ENCODE results near the gene WNK2.

The WNK2 gene

GRCh38 chr9:93267091-93267541 lies 83.2 kb downstream of the WNK2 start:
- DNase-seq (ENCODE audit: low read depth) = no peak

- DNase-seq (ENCODE audit: low read depth) = no peak
Observed at GRCh38 chr9:93267681-93268505, 84.0 kb downstream of the WNK2 start.

DNA sequence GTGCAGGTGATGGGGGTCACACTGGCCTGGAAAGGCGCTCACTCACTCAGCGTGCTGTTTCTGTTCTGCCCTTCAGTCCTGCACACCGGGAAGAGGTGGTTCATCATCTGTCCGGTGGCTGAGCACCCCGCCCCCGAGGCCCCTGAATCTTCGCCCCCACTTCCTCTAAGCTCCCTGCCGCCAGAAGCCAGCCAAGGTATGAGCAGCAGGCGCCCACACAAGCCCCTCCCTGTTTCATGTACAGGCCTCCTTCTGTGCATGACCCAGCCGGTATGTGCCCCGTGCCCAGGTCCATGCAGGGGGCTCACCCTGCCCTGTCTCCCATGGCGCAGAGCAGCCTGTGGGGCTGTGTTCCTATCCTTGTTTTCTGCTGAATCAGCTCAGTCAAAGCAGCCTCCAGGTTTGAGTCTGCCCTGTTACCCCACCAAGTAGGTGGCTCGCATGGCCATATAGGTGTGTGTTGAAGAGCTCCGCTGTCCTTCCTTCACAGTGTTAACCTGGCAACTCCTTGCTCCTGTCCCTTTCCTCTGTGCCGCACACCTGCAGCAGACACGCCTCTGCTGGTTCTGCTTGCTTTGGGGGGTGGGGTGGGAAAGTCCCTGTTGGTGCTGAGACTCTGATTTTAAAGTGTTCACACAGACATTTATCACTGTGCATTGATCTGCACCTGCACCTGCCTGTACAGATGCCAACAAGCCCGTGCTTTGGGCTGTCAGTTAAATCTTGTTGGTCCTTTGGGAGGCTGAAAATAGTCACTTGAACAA lies 84.8 kb downstream of the WNK2 start:
- DNase-seq (ENCODE audit: low read depth) = no peak

- no peak for DNase-seq (ENCODE audit: low read depth)
Observed at GRCh38 chr9:93270976-93271375, 87.0 kb downstream of the WNK2 start.

DNA sequence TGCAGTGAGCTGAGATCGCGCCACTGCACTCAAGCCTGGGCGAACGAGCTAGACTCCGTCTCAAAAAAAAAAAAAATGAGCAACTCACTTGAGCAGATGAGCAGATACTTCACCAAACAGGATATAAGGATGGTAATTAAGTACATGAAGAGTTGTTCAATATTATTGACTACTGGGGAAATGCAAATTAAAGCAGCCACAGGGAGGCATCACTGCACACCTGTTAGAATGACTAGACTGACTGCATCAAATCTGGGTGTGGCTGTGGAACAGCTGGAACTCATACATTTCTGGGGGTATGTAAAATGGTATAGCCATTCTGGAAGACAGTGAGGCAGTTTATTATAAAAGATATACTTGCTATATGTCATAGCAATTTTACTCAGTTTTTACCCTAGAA lies 93.0 kb downstream of the WNK2 start:
- DNase-seq (ENCODE audit: low read depth) = no peak

GRCh38 chr9:93278144-93278543 lies 94.2 kb downstream of the WNK2 start:
- DNase-seq (ENCODE audit: low read depth) = no peak

DNA sequence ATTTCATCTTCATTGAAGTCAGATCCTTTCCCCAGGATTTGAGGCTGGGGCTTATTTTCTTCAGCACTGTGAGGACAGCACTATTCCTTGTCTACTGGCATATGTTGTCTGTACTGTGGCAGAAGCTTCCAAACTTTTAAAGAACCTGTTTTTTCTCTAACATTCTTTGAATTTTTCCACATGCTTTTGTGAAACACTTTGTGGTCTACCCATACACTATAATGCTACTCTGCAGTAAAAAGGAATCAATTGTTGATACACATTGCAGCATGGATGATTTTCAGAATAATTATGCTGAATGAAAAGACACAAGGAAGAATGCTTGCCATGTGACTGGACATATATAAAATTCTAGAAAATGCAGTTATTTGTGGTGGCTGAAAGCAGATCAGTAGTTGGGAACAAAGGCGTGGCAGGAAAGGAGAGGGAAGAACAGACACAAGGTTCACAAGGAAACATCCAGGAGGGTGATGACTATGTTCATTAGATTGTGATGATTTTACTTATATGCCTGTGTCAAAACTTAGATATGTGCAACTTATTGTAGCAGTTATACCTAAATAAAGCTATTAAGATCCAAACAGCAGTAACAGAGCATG lies 96.8 kb downstream of the WNK2 start:
- no peak for DNase-seq (ENCODE audit: low read depth)

DNA sequence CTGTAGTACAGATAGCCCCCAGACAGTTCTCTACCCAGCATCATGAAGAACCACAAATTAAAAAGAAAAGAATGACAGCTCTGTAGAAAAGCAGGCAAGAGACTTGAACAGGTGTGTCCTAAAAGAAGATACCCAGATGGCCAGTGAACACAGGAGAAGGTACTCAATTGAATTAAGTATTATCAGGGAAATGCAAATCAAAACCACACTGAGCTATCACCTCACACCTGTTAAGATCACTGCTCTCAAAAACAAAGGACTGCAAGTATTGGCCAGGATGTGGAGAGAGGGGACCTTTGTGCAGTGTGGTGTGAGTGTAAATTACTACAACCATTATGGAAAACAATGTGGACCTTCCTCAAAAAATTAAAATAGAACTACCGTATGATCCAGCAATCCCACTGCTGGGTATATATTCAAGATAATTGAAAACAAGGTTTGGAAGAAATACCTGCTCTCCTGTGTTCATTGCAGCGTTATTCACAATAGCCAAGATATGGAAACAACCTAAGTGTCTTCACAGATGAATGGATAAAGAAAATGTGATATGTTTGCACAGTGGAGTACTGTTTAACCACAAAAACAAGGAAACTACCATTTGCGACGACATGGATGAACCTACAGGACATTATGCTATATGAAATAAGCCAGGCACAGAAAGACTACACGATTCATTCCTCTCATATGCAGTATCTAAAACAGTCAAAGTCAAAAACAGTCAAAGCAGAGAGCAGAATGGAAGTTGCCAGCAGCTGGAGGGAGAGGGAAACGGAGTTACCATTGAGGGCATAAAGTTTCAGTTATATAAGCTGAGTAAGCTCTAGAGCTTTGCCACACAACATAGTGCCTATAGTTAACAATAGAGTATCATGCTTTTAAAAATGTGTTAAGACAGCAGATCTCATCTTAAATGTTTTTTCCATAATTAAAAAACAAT lies 102.6 kb downstream of the WNK2 start:
- DNase-seq (ENCODE audit: low read depth) = no peak

GRCh38 chr9:93287189-93287552 lies 103.2 kb downstream of the WNK2 start:
- DNase-seq (ENCODE audit: low read depth) = no peak

DNA sequence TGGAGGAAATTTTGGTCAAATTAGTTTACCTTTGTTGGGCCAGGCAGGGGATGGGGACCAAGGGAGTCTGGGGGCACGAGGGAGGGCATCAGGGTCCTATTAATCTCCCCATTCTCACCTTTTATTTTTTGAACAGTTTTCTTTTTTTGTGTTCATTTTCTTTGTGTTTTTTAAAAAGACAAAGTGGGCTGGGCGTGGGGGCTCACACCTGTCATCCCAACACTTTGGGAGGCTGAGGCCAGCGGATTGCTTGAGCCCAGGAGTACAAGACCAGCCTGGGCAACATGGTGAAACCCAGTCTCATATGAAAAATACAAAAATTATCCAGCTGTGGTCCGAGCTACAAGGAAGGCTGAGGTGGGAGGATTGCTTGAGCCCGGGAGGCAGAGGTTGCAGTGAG lies 103.7 kb downstream of the WNK2 start:
- no peak for DNase-seq (ENCODE audit: low read depth)

GRCh38 chr9:93288341-93288740 lies 104.4 kb downstream of the WNK2 start:
- no peak for DNase-seq (ENCODE audit: low read depth)

GRCh38 chr9:93288891-93289883 lies 105.2 kb downstream of the WNK2 start:
- no peak for DNase-seq (ENCODE audit: low read depth)

GRCh38 chr9:93290495-93291434 lies 106.8 kb downstream of the WNK2 start:
- DNase-seq (ENCODE audit: low read depth) = no peak

DNA sequence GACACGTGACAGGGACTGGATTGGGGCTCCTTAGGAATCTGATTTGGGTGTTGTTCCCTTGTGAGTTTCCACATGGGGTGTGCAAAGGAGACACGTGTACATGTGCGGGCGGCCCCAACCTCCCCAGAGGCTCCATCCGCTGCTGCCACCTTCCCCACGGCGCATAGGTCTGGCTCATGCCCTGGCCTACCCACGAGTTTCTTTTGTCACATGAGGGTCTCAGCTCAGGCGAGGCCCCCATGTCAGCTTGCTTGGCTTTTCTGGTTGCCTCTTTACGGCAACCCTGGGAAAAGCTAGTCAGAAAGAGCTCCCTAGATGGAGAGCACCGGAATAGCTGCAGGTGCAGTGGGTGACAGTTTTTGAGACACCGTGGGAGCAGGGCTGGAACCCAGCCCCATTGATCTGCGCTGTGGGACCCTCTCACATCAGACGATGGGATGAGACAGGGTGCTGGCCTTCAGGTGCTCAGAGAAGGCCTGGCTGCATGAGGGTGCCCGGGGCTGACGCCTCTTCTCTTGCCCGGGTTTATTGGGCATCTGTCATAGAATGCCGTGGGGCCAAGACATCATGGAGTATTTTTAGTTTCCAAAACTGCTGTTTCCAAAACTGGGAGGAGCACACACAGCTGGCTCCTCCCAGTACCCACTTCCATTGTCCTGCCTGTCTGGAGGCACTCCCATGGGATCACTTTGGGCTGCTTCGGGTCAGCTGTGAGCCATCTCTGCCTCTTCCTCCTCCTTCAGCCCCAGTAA lies 107.8 kb downstream of the WNK2 start:
- DNase-seq (ENCODE audit: low read depth) = no peak

DNA sequence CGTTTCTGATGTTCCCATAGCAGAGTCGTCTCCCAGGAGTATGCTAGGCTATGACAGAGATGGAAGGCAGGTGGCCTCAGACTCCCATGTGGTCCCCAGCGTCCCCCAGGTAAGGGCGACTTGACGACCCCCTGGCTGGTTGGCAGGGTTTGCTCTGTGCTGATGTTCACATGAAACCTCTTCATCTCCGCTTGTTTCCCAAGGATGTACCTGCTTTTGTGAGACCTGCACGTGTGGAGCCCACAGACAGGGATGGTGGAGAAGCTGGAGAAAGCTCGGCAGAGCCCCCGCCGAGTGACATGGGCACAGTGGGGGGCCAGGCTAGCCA lies 108.3 kb downstream of the WNK2 start:
- no peak for DNase-seq (ENCODE audit: low read depth)

GRCh38 chr9:93292664-93293328 lies 108.9 kb downstream of the WNK2 start:
- no peak for DNase-seq (ENCODE audit: low read depth)

DNA sequence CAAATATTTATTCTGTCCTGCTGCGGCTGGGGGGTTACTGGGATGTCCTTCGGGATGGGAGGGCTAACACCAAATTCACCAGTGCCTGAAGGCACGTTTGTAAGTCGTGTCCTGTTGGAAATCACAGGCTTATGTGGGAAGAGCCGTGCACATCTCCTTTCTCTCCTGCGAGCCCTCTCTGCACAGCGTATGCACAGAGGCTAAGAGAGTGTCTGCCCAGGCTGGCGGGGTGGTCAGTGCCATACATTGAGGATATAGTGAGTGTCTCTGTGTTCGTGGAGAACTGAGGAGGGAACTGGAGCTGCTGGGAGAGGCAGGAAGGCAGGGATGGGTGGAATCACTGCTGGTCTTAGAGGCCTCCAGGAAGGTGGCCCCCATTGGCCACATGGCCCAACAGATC lies 110.1 kb downstream of the WNK2 start:
- DNase-seq (ENCODE audit: low read depth) = no peak

- DNase-seq (ENCODE audit: low read depth) = no peak
Observed at GRCh38 chr9:93295031-93295430, 111.1 kb downstream of the WNK2 start.

Data from activated gamma-delta T cell treated with anti-CD3 and anti-CD28 coated beads, Interleukin-2, amount 50 U/mL, for 16 hours (primary cell).